ENCODE data around the gene PRTN3.

Gene PRTN3

DNA sequence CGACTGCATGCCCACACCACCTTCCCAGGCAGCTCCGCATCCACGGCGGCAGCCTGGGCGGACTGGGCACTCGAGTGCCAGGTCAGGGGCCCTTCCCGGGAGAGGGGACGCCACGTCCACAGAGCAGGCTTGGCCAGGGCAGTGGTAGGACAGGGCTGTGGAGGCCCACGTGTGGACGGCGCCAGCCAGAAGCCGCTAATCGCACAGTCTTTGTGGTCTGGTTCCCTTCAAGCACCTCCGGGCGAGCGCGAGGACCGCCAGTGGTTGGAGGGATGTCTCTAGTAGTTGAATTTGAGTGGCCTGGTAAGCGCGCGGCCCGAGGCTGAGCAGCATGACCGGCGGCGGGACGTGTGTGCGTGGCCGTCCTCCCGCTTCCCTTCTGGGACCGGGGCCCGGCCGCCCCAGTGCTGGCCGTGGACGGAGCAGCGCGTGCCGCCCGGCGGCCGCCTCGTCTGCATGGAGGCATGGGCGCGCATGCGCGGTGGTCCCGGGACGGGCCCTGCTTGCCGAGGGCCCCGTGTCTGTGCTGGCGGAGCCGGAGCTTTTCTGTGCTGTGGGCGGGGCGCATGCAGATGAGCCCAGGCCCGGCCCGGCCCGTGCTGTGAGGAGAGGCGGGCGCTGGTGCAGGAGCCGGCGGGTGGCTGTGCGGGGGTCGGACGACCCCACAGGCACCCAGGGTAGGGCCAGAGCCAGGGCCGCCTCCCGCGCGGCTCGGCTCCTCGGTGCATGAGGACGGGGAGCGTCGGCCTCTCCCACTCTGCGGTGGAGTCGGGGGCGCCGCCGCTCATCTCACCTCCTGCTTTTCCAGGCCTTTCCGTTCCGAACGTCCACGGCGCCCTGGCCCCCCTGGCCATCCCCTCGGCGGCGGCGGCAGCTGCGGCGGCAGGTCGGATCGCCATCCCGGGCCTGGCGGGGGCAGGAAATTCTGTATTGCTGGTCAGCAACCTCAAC is 34.9 kb upstream of the PRTN3 start:
- TF ChIP-seq JUND (IDR thresholded peaks at IDR 0.05; ENCODE audit: low read depth), result no peak
- DNase-seq (ENCODE audit: low read depth in 1 of 2, low spot score in 1 of 2), result no peak
- in situ Hi-C loops (cut with HindIII; ENCODE audit: low pct_unique_long_range_greater_than_20kb, low sequenced_read_pairs), result no loop called here

DNA sequence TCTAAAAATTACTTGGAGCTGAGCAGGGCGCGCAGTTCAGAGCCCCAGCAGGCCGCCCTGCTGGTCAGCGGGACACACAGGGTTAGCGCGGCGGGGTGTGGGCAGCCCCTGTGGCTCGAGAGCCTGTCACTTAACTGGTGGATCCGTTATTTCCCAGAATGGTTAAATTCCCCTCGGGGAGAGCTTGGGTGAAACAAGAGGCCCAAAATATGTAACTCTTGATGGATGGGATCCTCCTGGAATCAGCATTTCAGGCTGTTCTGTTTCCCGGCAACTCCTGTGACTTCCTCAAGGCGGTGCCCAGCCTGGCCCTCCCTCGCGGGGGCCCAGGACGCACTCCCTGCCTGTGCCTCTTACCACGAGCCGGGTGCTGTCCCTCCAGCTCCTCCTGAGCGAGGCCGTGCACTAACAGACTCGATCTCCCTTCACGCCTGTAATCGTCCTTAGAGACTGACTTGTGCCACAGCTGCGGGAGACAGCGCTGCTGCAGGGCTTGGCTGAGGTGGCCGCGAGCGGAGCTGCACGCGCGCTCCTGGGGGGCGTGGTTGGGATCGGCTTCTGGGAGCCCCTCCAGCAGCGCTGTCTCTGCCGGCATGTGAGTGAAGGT is 33.9 kb upstream of the PRTN3 start:
- TF ChIP-seq JUND (IDR thresholded peaks at IDR 0.05; ENCODE audit: low read depth), result no peak
- DNase-seq (ENCODE audit: low read depth in 1 of 2, low spot score in 1 of 2), result no peak
- in situ Hi-C loops (cut with HindIII; ENCODE audit: low pct_unique_long_range_greater_than_20kb, low sequenced_read_pairs), result no loop called here

DNA sequence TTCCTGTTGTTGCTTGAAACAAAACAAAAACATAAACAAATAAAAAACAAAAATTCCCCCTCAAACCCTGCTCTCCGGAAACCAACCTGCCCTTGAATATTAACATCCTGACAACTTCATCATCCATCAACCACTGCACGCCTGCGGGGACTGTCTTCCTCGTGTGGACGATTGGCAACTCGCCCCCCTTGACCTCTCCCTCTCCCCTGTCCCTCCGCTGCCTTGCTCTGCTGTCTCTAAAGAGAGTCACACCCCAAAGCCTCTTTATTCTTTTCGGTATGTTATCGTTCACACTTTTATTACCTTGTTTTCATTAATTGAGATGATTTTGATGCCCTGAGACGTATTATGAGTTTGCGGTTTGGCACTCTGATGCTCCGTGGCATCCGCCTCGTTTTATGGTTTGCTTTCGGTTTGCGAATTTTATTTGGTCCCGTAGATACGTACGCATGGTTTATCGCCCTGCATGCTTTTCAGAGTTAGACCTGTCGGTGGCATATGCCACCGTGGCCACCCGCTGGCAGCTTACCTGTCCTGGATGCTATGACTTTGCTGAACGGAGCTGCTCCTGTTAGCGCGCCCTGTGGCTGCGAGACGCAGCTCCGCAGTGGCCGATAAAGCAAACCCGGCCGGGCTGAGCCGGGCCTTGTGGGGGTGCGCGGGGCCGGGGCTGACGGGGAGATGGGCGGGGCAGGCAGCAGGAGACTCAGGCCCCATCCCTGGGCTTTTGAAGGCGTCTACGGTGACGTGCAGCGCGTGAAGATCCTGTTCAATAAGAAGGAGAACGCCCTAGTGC is 33.0 kb upstream of the PRTN3 start:
- DNase-seq (ENCODE audit: low read depth in 1 of 2, low spot score in 1 of 2), result no peak
- in situ Hi-C loops (cut with HindIII; ENCODE audit: low pct_unique_long_range_greater_than_20kb, low sequenced_read_pairs), result no loop called here
- no peak for TF ChIP-seq JUND (IDR thresholded peaks at IDR 0.05; ENCODE audit: low read depth)

DNA sequence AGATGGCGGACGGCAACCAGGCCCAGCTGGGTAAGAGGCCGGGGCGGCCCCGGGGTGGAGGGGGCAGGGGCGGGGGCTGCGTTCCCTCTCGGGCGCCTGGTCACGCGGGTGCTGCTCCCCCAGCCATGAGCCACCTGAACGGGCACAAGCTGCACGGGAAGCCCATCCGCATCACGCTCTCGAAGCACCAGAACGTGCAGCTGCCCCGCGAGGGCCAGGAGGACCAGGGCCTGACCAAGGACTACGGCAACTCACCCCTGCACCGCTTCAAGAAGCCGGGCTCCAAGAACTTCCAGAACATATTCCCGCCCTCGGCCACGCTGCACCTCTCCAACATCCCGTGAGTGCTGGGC is 32.4 kb upstream of the PRTN3 start:
- no peak for TF ChIP-seq JUND (IDR thresholded peaks at IDR 0.05; ENCODE audit: low read depth)
- DNase-seq (ENCODE audit: low read depth in 1 of 2, low spot score in 1 of 2), result no peak
- in situ Hi-C loops (cut with HindIII; ENCODE audit: low pct_unique_long_range_greater_than_20kb, low sequenced_read_pairs), result no loop called here

DNA sequence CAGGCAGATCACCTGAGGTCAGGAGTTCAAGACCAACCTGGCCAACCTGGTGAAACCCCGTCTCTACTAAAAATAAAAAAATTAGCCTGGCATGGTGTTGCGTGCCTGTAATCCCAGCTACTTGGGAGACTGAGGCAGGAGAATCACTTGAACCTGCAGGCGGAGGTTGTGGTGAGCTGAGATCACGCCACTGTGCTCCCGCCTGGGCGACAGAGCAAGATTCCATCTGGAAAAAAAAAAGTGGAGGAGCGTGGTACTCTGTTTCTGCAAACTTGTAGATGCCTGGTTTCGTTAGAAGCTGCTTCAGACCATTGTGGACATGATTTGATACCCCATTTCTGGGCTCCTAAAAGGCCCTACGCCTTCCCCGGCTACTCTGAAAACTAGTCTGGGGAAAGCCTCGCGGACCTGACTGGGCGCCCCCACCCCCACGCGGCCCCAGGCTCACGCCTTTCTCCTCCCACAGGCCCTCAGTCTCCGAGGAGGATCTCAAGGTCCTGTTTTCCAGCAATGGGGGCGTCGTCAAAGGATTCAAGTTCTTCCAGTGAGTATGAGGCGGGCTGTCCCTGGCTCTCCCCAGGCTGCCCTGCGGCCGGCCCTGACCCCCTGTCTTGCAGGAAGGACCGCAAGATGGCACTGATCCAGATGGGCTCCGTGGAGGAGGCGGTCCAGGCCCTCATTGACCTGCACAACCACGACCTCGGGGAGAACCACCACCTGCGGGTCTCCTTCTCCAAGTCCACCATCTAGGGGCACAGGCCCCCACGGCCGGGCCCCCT is 30.5 kb upstream of the PRTN3 start:
- in situ Hi-C loops (cut with HindIII; ENCODE audit: low pct_unique_long_range_greater_than_20kb, low sequenced_read_pairs), result no loop called here
- no peak for TF ChIP-seq JUND (IDR thresholded peaks at IDR 0.05; ENCODE audit: low read depth)
- no peak for DNase-seq (ENCODE audit: low read depth in 1 of 2, low spot score in 1 of 2)

DNA sequence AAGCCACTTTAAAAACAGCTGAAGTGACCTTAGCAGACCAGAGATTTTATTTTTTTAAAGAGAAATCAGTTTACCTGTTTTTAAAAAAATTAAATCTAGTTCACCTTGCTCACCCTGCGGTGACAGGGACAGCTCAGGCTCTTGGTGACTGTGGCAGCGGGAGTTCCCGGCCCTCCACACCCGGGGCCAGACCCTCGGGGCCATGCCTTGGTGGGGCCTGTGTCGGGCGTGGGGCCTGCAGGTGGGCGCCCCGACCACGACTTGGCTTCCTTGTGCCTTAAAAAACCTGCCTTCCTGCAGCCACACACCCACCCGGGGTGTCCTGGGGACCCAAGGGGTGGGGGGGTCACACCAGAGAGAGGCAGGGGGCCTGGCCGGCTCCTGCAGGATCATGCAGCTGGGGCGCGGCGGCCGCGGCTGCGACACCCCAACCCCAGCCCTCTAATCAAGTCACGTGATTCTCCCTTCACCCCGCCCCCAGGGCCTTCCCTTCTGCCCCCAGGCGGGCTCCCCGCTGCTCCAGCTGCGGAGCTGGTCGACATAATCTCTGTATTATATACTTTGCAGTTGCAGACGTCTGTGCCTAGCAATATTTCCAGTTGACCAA is 29.8 kb upstream of the PRTN3 start:
- TF ChIP-seq JUND (IDR thresholded peaks at IDR 0.05; ENCODE audit: low read depth), result no peak
- DNase-seq (ENCODE audit: low read depth in 1 of 2, low spot score in 1 of 2), result no peak
- in situ Hi-C loops (cut with HindIII; ENCODE audit: low pct_unique_long_range_greater_than_20kb, low sequenced_read_pairs), result no loop called here

DNA sequence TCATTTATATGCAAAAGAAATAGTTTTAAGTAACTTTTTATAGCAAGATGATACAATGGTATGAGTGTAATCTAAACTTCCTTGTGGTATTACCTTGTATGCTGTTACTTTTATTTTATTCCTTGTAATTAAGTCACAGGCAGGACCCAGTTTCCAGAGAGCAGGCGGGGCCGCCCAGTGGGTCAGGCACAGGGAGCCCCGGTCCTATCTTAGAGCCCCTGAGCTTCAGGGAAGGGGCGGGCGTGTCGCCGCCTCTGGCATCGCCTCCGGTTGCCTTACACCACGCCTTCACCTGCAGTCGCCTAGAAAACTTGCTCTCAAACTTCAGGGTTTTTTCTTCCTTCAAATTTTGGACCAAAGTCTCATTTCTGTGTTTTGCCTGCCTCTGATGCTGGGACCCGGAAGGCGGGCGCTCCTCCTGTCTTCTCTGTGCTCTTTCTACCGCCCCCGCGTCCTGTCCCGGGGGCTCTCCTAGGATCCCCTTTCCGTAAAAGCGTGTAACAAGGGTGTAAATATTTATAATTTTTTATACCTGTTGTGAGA is 29.2 kb upstream of the PRTN3 start:
- no peak for TF ChIP-seq JUND (IDR thresholded peaks at IDR 0.05; ENCODE audit: low read depth)
- in situ Hi-C loops (cut with HindIII; ENCODE audit: low pct_unique_long_range_greater_than_20kb, low sequenced_read_pairs), result no loop called here
- no peak for DNase-seq (ENCODE audit: low read depth in 1 of 2, low spot score in 1 of 2)

DNA sequence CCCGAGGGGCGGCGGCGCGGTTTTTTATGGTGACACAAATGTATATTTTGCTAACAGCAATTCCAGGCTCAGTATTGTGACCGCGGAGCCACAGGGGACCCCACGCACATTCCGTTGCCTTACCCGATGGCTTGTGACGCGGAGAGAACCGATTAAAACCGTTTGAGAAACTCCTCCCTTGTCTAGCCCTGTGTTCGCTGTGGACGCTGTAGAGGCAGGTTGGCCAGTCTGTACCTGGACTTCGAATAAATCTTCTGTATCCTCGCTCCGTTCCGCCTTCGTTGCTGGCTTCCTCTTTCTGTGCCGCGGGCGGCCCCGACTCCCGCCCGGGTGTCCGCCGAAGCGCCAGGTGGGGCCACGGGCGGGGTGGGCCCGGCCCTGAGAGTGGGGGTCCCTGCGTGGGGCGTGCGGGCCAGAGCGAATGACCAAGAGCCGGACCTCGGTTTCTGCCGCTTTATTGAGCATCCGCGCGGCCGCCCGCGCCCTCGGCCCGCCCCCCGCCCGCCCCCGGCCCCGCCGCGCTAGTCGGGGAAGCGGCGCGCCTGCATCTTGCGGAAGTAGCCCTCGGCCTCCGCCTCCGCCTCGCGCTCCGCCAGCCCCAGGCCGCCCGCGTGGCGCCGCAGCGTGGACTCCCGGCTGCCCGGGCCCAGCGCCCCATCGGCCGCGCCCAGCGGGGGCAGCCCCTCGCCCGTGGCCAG is 28.6 kb upstream of the PRTN3 start:
- no peak for TF ChIP-seq JUND (IDR thresholded peaks at IDR 0.05; ENCODE audit: low read depth)
- in situ Hi-C loops (cut with HindIII; ENCODE audit: low pct_unique_long_range_greater_than_20kb, low sequenced_read_pairs), result no loop called here
- no peak for DNase-seq (ENCODE audit: low read depth in 1 of 2, low spot score in 1 of 2)

DNA sequence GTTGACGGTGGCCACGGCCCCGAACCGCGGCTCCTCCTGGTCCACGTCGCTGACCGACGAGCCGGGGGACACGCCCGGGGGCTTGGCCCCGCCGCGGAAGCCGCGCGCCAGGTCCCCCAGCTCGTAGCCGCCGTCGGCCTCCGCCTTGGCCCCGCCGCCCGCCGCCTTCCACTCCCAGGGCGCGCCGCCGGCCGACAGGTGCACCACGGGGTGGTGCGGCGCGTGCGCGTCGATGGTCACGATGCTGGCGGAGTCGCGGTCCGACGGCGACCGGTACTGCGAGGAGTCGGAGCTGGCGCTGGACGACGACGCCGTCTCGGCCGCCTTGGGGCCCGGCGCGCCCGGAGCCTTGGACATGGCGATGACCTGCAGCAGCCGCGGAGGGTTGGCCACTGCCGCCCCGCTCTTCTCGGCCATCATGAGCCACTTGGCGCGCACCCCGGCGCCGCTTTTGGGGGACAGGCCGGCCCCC is 28.0 kb upstream of the PRTN3 start:
- DNase-seq (ENCODE audit: low read depth in 1 of 2, low spot score in 1 of 2), result no peak
- in situ Hi-C loops (cut with HindIII; ENCODE audit: low pct_unique_long_range_greater_than_20kb, low sequenced_read_pairs), result no loop called here
- no peak for TF ChIP-seq JUND (IDR thresholded peaks at IDR 0.05; ENCODE audit: low read depth)

DNA sequence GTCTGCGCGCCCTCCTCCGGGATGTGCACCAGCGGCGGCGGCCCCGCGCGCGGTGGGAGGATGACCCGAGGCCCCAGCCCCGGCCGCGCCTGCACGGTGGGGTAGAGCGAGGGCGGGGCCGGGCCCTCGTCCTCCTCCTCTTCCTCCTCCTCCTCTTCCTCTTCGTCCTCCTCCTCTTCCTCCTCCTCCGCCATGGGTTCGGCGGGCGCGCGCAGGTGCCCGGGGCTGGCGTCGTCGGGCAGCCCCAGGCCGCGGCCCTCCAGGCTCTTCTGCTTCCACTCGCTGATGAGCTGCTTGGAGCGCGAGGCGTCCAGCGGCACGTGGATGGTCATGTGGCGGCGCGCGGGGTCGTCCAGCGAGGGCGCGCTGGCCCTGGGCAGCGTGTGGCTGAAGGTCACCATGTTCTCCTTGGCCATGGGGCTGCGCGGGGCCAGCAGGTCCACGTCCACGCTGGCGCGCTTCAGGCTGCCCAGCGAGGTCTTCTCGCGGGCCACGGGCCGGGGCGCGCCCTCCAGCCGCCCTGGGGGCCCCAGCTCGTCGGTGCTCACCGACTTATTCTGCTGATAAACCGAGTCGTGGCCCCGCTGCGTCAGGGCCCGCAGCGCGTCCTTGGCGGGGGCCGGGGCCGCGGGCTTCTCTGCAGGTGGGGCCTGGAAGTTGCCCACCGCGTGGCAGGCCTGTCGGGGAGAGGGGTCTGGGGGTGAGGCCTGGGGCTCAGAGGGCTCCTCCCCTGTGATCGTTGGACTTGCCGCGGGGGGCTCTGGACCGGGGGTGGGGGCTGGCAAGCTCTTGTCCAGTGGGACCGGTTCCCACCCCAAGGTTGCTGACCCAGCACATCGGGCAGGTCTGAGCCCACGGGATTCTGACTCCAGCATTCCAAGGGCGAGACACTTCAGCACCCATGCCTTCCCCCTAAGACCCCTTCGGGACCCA is 27.3 kb upstream of the PRTN3 start:
- DNase-seq (ENCODE audit: low read depth in 1 of 2, low spot score in 1 of 2), result no peak
- in situ Hi-C loops (cut with HindIII; ENCODE audit: low pct_unique_long_range_greater_than_20kb, low sequenced_read_pairs), result no loop called here
- TF ChIP-seq JUND (IDR thresholded peaks at IDR 0.05; ENCODE audit: low read depth), result no peak

Measured in T47D (cell line).